ENCODE results near the gene C6orf163.

The C6orf163 gene

GRCh38 chr6:87350516-87350915 is 5.9 kb downstream of the C6orf163 start:
- Histone ChIP-seq H3K4me1 (no peaks in the 10 kb centered on the region), H2AFZ (no peak overlapping the region), H3K27me3 (ENCODE audit: control insufficient read depth, insufficient read depth, low read length) (no peaks in the 10 kb centered on the region), H3K4me2 (ENCODE audit: low read length) (no peak overlapping the region), H3K4me3 (ENCODE audit: low read depth, low read length) (no peak overlapping the region), H3K27ac (no peak overlapping the region), H3K79me2 (no peaks in the 10 kb centered on the region), H3K36me3 (ENCODE audit: control insufficient read depth, insufficient read depth, low read length) (no peaks in the 10 kb centered on the region), H3K9ac (no peak overlapping the region), H3K9me3 (ENCODE audit: control insufficient read depth, low read length) (no peaks in the 10 kb centered on the region)
- TF ChIP-seq CTCF (IDR thresholded peaks at IDR 0.05): no peak

- H2AFZ ChIP-seq: no peak overlapping the region
- TF ChIP-seq CTCF (IDR thresholded peaks at IDR 0.05): no peak
- H3K27ac ChIP-seq: no peak overlapping the region
- H3K9ac ChIP-seq: no peak overlapping the region
- no peak overlapping the region for H3K4me3 ChIP-seq (ENCODE audit: low read depth, low read length)
- H3K9me3 ChIP-seq (ENCODE audit: control insufficient read depth, low read length): no peaks in the 10 kb centered on the region
- no peak overlapping the region for H3K4me2 ChIP-seq (ENCODE audit: low read length)
- H3K27me3 ChIP-seq (ENCODE audit: control insufficient read depth, insufficient read depth, low read length): no peaks in the 10 kb centered on the region
- H3K4me1 ChIP-seq: no peaks in the 10 kb centered on the region
- no peaks in the 10 kb centered on the region for H3K79me2 ChIP-seq
- H3K36me3 ChIP-seq (ENCODE audit: control insufficient read depth, insufficient read depth, low read length): no peaks in the 10 kb centered on the region
These were observed 7.0 kb downstream of the C6orf163 start for GRCh38 chr6:87351583-87351982.

- Histone ChIP-seq H3K4me1 (no peaks in the 10 kb centered on the region), H3K9me3 (ENCODE audit: control insufficient read depth, low read length) (no peaks in the 10 kb centered on the region), H3K4me3 (ENCODE audit: low read depth, low read length) (no peak overlapping the region), H3K79me2 (no peaks in the 10 kb centered on the region), H3K36me3 (ENCODE audit: control insufficient read depth, insufficient read depth, low read length) (no peaks in the 10 kb centered on the region), H3K27me3 (ENCODE audit: control insufficient read depth, insufficient read depth, low read length) (no peaks in the 10 kb centered on the region), H3K27ac (no peak overlapping the region), H2AFZ (no peak overlapping the region), H3K9ac (no peak overlapping the region), H3K4me2 (ENCODE audit: low read length) (no peak overlapping the region)
- TF ChIP-seq CTCF (IDR thresholded peaks at IDR 0.05): no peak
These were observed 11.6 kb downstream of the C6orf163 start for GRCh38 chr6:87356181-87356580.

- Histone ChIP-seq H3K9ac (no peak overlapping the region), H3K79me2 (no peaks in the 10 kb centered on the region), H3K4me3 (ENCODE audit: low read depth, low read length) (no peak overlapping the region), H3K27ac (no peak overlapping the region), H3K36me3 (ENCODE audit: control insufficient read depth, insufficient read depth, low read length) (no peaks in the 10 kb centered on the region), H3K27me3 (ENCODE audit: control insufficient read depth, insufficient read depth, low read length) (no peaks in the 10 kb centered on the region), H3K4me1 (no peaks in the 10 kb centered on the region), H2AFZ (no peak overlapping the region), H3K4me2 (ENCODE audit: low read length) (no peak overlapping the region), H3K9me3 (ENCODE audit: control insufficient read depth, low read length) (no peaks in the 10 kb centered on the region)
- TF ChIP-seq CTCF (IDR thresholded peaks at IDR 0.05): no peak
These were observed 13.0 kb downstream of the C6orf163 start for GRCh38 chr6:87357479-87358196.

Measured in parathyroid adenoma (tissue), 2 donors.